ENCODE data around the gene CPT1C. TPM values are rescaled to one million over a fixed set of nuclear protein-coding genes. Genes with fewer than 3 reads are reported as not detected.

The CPT1C gene
- polyA plus RNA-seq: 90.8 and 125 TPM in 2 replicates

DNA sequence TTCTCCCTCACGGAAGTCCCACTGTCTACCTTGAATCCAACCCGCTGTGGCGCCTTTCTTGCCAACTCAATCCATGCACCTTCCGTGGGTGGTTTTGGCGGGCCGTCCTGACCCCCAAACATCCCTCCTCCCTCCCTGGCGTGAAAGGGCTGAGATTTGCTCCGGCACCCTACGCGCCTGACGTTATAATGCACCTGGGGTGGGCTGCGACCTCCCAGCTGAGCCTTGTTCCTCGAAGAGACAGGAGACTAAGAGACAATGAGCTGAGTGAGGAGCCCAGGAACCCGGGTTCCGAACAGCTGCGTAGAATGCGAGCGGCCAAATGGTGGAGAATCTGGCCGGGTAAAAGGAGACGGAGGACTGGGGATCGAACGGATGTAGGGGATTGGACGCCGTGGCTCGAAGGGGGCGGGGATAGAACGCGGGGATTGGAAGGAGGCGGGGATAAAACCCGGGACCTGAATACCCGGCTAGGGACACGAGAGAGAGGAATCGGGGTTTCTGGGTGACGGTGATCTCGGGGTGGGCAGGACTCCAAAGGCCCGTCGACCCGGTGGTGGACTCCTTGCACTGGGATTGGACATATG is at the start of gene CPT1C:
Gene CPT1C (plus strand): TSS at position 461 of the 587 bp plus-strand sequence. CDS start 1,137 bp downstream, outside the sequence.

DNA sequence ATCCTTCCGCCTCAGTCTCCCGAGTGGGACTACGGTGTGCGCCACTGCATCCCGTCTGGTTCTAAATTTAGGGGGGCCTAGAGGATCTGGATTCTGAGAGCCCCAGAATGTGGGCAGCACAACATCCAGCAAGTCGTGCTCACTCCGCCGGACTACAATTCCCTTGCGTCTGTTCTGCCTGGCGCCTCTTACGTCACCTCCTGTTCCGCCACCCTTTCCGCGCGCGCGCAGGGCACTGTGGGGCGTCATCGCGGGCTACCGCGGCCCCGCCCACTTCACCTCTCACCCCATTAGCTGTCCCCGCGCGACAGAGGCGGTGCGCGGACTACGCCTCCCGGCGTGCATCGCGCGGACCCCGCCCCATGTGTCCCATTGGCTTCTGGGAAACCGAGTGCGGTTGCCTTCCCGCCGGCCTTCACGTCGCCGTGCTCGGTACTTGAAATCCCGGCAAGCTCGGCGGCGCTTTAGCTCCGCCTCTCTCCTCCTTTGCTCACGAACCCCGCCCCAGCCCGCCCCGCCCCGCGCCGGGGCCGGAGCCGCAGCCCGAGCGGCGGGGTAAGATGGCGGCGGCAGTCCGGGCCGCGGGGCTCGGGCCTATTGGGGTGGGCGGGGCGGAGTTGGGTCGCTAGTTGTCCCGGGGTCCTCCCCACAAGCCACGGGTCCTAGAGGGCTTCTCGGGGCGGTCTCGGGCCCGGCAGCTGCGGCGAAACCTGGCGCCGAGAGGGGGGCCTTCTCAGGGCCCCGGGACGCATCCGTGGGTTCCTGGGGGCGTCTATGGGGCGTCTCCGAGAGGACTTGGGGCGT is 49.0 kb upstream of the CPT1C start, which contains the start of gene SCAF1:
Gene SCAF1 (plus strand): TSS at position 522 of the 804 bp plus-strand sequence. CDS start 2,818 bp downstream, outside the sequence.

DNA sequence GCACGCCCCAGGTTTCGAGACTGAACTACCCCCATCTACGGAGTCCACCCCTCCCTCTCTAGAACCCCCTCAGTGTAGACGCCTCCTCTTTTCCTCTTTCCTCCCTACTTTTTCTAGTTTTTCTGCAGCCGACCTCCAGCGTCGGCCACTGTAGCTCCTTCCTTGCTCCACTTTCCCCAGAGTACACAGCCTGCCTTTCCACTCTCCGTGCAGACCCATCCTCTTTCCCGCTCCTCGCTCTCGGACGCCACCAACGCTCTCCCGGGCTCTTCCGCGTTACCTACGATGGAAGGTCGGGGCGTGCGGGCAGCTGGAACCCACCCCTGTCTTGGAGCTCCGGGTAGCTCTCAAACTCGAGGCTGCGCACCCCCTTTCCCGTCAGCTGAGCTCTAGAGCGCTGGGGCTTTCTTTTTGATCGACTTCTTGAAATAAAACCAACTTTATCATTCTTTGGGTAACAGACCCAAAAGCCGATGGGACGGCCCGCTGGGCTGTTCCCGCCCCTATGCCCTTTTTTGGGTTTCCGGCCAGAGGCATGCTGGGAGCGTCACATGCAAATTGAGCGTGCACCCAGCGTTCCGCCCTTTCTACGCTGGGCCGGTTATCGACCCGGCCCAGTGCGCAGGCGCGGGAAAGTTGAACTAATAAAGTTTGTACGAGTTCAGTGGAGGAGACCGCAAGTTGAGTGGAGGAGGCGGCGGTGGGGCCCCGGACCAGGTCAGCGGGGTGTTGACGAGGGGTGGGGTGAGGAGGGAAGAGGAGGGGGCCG is 25.4 kb upstream of the CPT1C start, which contains the start of the genes BCL2L12 and IRF3:
Gene BCL2L12 (plus strand): TSS at position 583 of the 769 bp plus-strand sequence. CDS start 760 bp downstream, outside the sequence.
Gene IRF3 (minus strand): TSS at position 507 of the 769 bp plus-strand sequence. CDS start 1,019 bp downstream, outside the sequence.

DNA sequence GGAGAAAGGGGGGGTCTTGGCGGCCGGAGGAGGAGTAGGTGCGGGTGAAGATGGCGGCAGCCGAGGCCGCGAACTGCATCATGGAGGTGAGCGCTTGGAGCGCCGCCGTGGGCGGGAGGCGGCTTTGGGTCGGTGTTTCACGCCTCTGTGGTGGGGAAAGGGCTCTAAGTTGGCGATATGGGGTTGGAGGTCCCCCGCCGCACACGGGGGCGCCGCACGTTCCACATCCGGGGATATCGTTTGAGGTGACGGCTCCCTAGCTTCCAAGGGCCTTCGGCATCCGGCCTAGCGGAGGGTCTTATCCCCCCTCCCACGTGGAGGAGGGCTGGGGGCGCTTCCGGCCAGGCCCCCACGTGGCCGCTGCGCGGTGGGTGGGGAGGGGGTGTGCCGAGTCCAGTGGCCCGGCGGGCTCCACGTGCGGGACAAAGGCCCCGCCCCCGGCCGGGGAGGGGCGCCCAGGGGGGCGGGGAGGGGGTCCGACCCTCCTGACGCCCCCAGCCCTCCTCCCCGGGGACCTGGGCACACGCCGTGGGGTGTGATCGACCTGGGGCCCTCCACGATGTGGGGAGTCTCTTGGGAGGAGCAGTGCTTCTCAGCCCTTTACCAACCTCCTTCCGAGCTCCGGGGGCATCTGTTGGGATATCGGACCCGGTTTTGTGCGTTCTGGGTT is 13.6 kb upstream of the CPT1C start, which contains the start of gene PRMT1:
Gene PRMT1 (plus strand): TSS at position 41 of the 670 bp plus-strand sequence. CDS start 10 bp downstream, at position 51.

DNA sequence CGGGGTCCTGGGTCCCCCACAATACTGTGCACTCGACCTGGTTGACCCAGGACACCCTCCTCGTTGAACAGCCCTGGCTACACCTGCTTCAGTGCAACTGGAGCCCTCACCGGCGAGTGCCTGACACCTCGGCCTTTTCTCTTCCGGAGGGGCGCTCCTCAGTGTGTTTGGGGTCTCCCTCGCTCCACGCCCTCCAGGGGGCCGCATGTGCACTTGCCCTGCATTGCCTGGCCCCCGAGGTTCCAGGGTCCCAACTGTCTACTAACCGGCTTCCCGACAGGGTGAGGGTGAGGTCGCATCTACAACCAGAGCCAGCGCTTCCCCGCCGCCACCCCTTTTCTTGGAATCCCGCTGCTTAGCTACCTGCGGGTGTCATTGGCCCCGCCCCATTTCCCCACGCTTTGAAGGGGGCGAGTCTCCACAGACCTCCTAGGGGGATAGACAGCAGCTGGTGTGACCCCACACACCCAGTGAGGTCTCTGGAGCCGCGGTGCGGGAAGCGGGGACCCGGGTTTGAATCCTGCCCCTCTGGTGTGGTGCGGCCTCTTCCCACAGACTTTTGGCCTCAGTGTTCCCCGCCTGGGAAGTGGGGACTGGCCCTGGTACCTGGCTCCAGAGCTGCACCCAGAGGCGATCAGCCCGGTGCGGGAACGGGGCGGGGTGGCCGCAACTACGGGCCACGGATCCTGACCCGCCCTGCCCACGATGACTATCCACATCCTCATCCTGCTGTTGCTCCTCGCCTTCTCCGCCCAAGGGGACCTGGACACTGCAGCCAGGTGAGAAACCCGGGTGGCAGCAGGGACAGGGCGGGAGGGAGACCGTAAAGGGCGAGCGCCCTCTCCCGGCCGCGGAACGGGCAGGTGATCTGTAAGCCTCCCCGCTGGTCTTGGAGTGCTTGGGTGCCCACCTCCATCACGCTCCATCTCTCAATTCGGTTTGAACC is 1.5 kb upstream of the CPT1C start, which contains the start of gene ADM5:
Gene ADM5 (plus strand): TSS at position 462 of the 946 bp plus-strand sequence. CDS start 244 bp downstream, at position 706.

DNA sequence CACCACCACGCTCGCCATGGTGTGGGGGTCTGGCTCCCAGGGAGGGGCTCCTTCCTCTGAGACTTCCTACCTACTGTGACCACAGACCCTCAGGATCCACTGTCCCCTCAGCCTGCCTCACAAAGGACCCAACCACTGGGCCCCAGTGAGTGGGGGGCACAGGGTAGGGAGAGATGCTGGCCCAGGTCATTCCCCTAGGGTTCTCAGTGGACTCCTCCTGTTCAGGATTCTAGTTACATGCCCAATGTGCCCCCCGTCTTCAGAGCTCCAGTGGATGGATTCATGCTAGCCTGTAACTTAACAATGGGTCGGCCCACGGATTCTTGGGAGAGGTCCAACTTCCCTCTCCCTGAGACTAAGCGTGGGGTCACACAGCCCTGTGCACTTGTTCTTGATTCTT is 72.3 kb downstream of the CPT1C start, which contains the start of gene TSKS:
Gene TSKS (minus strand): TSS at position 77 of the 400 bp plus-strand sequence. CDS start 59 bp downstream, at position 18.

Other genes with a start within 250 kb of the CPT1C start
- 3.2 and 81.0 TPM in 2 replicates for gene SLC17A7, start 249.6 kb upstream of the CPT1C start, polyA plus RNA-seq
- 6.2 and 14.4 TPM in 2 replicates for gene PIH1D1, start 239.3 kb upstream of the CPT1C start, polyA plus RNA-seq
- 2.2 and 2.8 TPM in 2 replicates for gene ALDH16A1, start 237.9 kb upstream of the CPT1C start, polyA plus RNA-seq
- gene FLT3LG, start 216.9 kb upstream of the CPT1C start, polyA plus RNA-seq: 1.0 TPM in 1 of 2 replicates, not detected in the other
- gene RPL13A, start 203.5 kb upstream of the CPT1C start, polyA plus RNA-seq: 290 and 308 TPM in 2 replicates
- gene RPS11, start 194.7 kb upstream of the CPT1C start, polyA plus RNA-seq: 911 and 988 TPM in 2 replicates
- 1.3 and 1.9 TPM in 2 replicates for gene FCGRT, start 178.5 kb upstream of the CPT1C start, polyA plus RNA-seq
- gene RCN3, start 163.1 kb upstream of the CPT1C start, polyA plus RNA-seq: not detected in 2 replicates
- 15.2 and 19.1 TPM in 2 replicates for gene NOSIP, start 110.6 kb upstream of the CPT1C start, polyA plus RNA-seq
- 0.17 TPM in 1 of 2 replicates, not detected in the other for gene PRRG2, start 109.8 kb upstream of the CPT1C start, polyA plus RNA-seq
- gene PRR12, start 99.9 kb upstream of the CPT1C start, polyA plus RNA-seq: 0.06 and 0.07 TPM in 2 replicates
- gene RRAS, start 51.0 kb upstream of the CPT1C start, polyA plus RNA-seq: 2.0 and 3.0 TPM in 2 replicates
- gene SCAF1, start 48.9 kb upstream of the CPT1C start, polyA plus RNA-seq: 4.7 and 5.1 TPM in 2 replicates
- gene IRF3, start 25.3 kb upstream of the CPT1C start, polyA plus RNA-seq: 11.7 and 16.8 TPM in 2 replicates
- gene BCL2L12, start 25.2 kb upstream of the CPT1C start, polyA plus RNA-seq: not detected in 2 replicates
- gene PRMT1, start 13.8 kb upstream of the CPT1C start, polyA plus RNA-seq: 11.1 and 12.9 TPM in 2 replicates
- 0.71 and 1.7 TPM in 2 replicates for gene ADM5, start 1.5 kb upstream of the CPT1C start, polyA plus RNA-seq
- gene TSKS, start 72.2 kb downstream of the CPT1C start, polyA plus RNA-seq: not detected in 2 replicates
- 8.3 and 8.6 TPM in 2 replicates for gene AP2A1, start 75.9 kb downstream of the CPT1C start, polyA plus RNA-seq
- gene FUZ, start 122.2 kb downstream of the CPT1C start, polyA plus RNA-seq: 4.5 and 6.8 TPM in 2 replicates
- 9.5 and 19.7 TPM in 2 replicates for gene MED25, start 127.2 kb downstream of the CPT1C start, polyA plus RNA-seq
- 47.9 and 48.8 TPM in 2 replicates for gene PTOV1, start 160.0 kb downstream of the CPT1C start, polyA plus RNA-seq
- gene PNKP, start 176.5 kb downstream of the CPT1C start, polyA plus RNA-seq: 5.1 and 13.1 TPM in 2 replicates
- gene AKT1S1, start 186.2 kb downstream of the CPT1C start, polyA plus RNA-seq: 1.1 and 1.7 TPM in 2 replicates
- 1.2 and 1.4 TPM in 2 replicates for gene TBC1D17, start 186.6 kb downstream of the CPT1C start, polyA plus RNA-seq
- not detected in 2 replicates for gene IL4I1, start 205.8 kb downstream of the CPT1C start, polyA plus RNA-seq
- 0.49 and 0.73 TPM in 2 replicates for gene ATF5, start 238.1 kb downstream of the CPT1C start, polyA plus RNA-seq
- 4.9 and 5.0 TPM in 2 replicates for gene NUP62, start 238.4 kb downstream of the CPT1C start, polyA plus RNA-seq

Measured in Purkinje cell (primary cell).